ENCODE results near the gene C12orf43.

GRCh38 chr12:120979220-120979861, 36.9 kb downstream of the C12orf43 start:
- TF ChIP-seq POLR2A (IDR thresholded peaks at IDR 0.05; ENCODE audit: low read length) (no peak), GATA1 (IDR thresholded peaks at IDR 0.05; ENCODE audit: low read depth, low read length) (no peak)

Data from erythroblast (primary cell).